A673 (cell line): Measurements from ENCODE around the gene SVIL. TPM values are rescaled to one million over a fixed set of nuclear protein-coding genes. Genes with fewer than 3 reads are reported as not detected.

Source experiments
- BruUV-seq: library from RNA; stranded (reverse); fragments of 400-500 nt; replicated peaks from 2 replicates; lab custom pipeline; 2021; lab: Mats Ljungman, UMichigan
- CTCF ChIA-PET: fragments of 300-600 bp; sonication (Branson Sonifier 250); formaldehyde crosslinking; loops from one replicate; lab custom pipeline; 2022; ENCODE audit warnings: antibody characterized with exemption; lab: Charles Lee
- POLR2A ChIA-PET: fragments of 300-600 bp; sonication (Branson Sonifier 250); formaldehyde crosslinking; loops from one replicate; lab custom pipeline; 2022; ENCODE audit warnings: antibody characterized with exemption; ENCODE audit not compliant: low non-redundant PET; lab: Charles Lee
- DNase-seq: peaks from one replicate; pipeline ENCODE4 v3.0.0-alpha.2; 2015; ENCODE audit warnings: low spot score
- H3K27ac ChIP-seq: fragments of 200-600 bp; sonication (generic); 2 replicates; pipeline ENCODE4 v1.5.1; 2016; ENCODE audit warnings: mixed run types, low read depth, mild to moderate bottlenecking, mixed read lengths, antibody characterized with exemption, low read length; ENCODE audit not compliant: poor library complexity, severe bottlenecking
- H3K27me3 ChIP-seq: fragments of 200-600 bp; sonication (generic); replicated peaks from 2 replicates; pipeline ENCODE4 v1.6.1; 2017; ENCODE audit warnings: mixed run types, low read depth, mild to moderate bottlenecking, mixed read lengths, antibody characterized with exemption, low read length; ENCODE audit not compliant: insufficient read depth, poor library complexity
- H3K36me3 ChIP-seq: fragments of 200-600 bp; sonication (generic); 2 replicates; pipeline ENCODE4 v1.6.1; 2016; ENCODE audit warnings: mixed run types, mild to moderate bottlenecking, mixed read lengths, antibody characterized with exemption, low read length; ENCODE audit not compliant: insufficient read depth, poor library complexity, severe bottlenecking
- H3K4me1 ChIP-seq: fragments of 200-600 bp; sonication (generic); 2 replicates; pipeline ENCODE4 v1.6.1; 2017; ENCODE audit warnings: mixed run types, mild to moderate bottlenecking, mixed read lengths, antibody characterized with exemption, low read length; ENCODE audit not compliant: insufficient read depth, poor library complexity, severe bottlenecking
- H3K4me3 ChIP-seq: fragments of 200-600 bp; sonication (generic); 2 replicates; pipeline ENCODE4 v1.5.1; 2016; ENCODE audit warnings: low read depth, mixed run types, mild to moderate bottlenecking, mixed read lengths, low read length; ENCODE audit not compliant: poor library complexity, severe bottlenecking
- H3K9me3 ChIP-seq: fragments of 200-600 bp; sonication (generic); 2 replicates; pipeline ENCODE4 v1.6.1; 2016; ENCODE audit warnings: mixed run types, low read depth, mild to moderate bottlenecking, mixed read lengths, antibody characterized with exemption, low read length; ENCODE audit not compliant: poor library complexity, severe bottlenecking
- CTCF ChIP-seq: fragments of 300-800, 200-600 bp; sonication (generic); conservative IDR thresholded peaks from 2 replicates; pipeline ENCODE4 v1.5.1; 2017; ENCODE audit warnings: low read depth, mild to moderate bottlenecking, antibody characterized with exemption, low read length, moderate library complexity, mixed read lengths
- EZH2 ChIP-seq: fragments of 200-600 bp; sonication (generic); IDR thresholded peaks from 2 replicates; pipeline ENCODE4 v1.6.1; 2017; ENCODE audit warnings: borderline replicate concordance, low read depth, mild to moderate bottlenecking, mixed read lengths, antibody characterized with exemption, low read length; ENCODE audit not compliant: poor library complexity, severe bottlenecking
- intact Hi-C: fragments of 100-400 bp; cut with micrococcal nuclease; formaldehyde crosslinking; loops from one replicate; pipeline ENCODE4 v1.10.0; 2022; ENCODE audit not compliant: unreplicated experiment
- total RNA-seq: library from RNA; stranded (reverse); gene quantifications from 2 replicates; pipeline ENCODE4 v1.2.3, GENCODE V29; 2021

SVIL gene
- total RNA-seq, 1 experiment from 2014 or later, result 31.9 TPM

GRCh38 chr10:29452546-29452945 is 182.2 kb downstream of the SVIL start:
- Histone ChIP-seq H3K9me3 (no peaks in the 10 kb centered on the region), H3K27me3 (no peaks in the 10 kb centered on the region), H3K4me1 (peaks cover 42% of the 10 kb centered on the region), H3K27ac (no peak overlapping the region), H3K36me3 (peaks cover 14% of the 10 kb centered on the region), H3K4me3 (no peak overlapping the region)
- DNase-seq, result no peak
- BruUV-seq, result no TSS peak
- intact Hi-C loops, result no loop called here
- ChIA-PET POLR2A (no interaction called here), CTCF (no interaction called here)
- no peak for TF ChIP-seq EZH2
- TF ChIP-seq CTCF, result no peak

DNA sequence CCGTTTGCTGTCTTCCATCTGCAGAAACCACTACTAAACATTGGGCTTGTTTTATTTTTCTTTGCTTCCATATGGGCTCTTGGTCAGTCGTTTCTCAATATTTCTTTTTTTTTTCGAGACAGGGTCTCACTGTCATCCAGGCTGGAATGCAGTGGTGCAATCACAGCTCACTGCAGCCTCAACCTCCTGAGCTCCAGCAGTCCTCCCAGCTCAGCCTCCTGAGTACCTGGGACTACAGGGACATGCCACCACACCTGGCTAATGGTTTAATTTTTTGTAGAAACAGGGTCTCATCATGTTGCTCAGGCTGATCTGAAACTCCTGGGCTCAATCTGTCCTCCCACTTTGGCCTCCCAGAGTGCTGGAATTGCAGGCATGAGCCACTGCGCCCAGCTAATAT is 182.8 kb downstream of the SVIL start:
- no TSS peak for BruUV-seq
- peaks cover 14% of the 10 kb centered on the region for H3K36me3 ChIP-seq
- no peak for DNase-seq
- intact Hi-C loops, result no loop called here
- H3K27ac ChIP-seq, result no peak overlapping the region
- no peaks in the 10 kb centered on the region for H3K27me3 ChIP-seq
- TF ChIP-seq EZH2, result no peak
- no peak for TF ChIP-seq CTCF
- peaks cover 48% of the 10 kb centered on the region for H3K4me1 ChIP-seq
- H3K4me3 ChIP-seq, result no peak overlapping the region
- ChIA-PET POLR2A (no interaction called here), CTCF (no interaction called here)
- H3K9me3 ChIP-seq, result no peaks in the 10 kb centered on the region

GRCh38 chr10:29450405-29450804 is 184.4 kb downstream of the SVIL start:
- no peaks in the 10 kb centered on the region for H3K27me3 ChIP-seq
- no peaks in the 10 kb centered on the region for H3K9me3 ChIP-seq
- no TSS peak for BruUV-seq
- H3K4me1 ChIP-seq, result peaks cover 57% of the 10 kb centered on the region
- no peak for TF ChIP-seq EZH2
- no peak for TF ChIP-seq CTCF
- POLR2A ChIA-PET, result no interaction called here
- H3K27ac ChIP-seq, result peak overlapping the region; percentile 51
- H3K36me3 ChIP-seq, result peaks cover 14% of the 10 kb centered on the region
- CTCF ChIA-PET, result no interaction called here
- H3K4me3 ChIP-seq, result no peak overlapping the region
- no peak for DNase-seq
- intact Hi-C loops, result no loop called here
